Measurements from ENCODE around the gene PHF19. TPM values are rescaled to one million over a fixed set of nuclear protein-coding genes. Genes with fewer than 3 reads are reported as not detected.
A peak's percentile ranks its signal among the peaks of the same experiment; 100 is the strongest.

Gene PHF19
- total and polyA plus RNA-seq, 2 donors (not counting 3 experiments of a cell fraction or from before 2014, with no cell fraction given), result 102 to 153 TPM

DNA sequence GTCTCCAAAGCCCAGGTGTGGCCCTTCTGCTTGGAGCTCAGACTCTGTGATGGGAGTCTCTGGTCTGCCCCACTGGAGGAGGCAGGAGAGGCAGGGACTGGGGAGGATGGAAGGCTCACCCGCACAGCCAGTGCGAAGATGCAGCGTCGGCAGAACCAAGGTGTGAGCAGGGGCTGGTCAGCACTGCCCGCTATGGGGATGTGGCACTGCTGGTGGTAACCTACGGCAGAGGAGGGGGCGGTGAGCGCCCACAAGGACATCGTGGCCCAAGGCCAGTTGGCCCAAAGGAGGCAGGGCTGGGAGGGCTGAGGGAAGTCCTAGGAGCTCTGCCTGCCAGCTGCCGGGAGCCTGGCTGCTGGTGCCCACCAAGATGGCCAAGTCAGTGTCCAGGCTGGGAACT lies 7.3 kb downstream of the PHF19 start:
- DNase-seq (ENCODE audit: low read depth, low spot score) (no peak), FAIRE-seq (no peak)
- Histone ChIP-seq H4K20me1 (replicated peaks; ENCODE audit: control insufficient read depth, extremely low read depth, insufficient read depth, low read length) (no peaks in the 10 kb centered on the region), H3K4me3 (replicated peaks in 1 of 3; ENCODE audit: insufficient read depth in 1 of 3, low read depth in 1 of 3, low read length in 3 of 3) (no peak overlapping the region), H3K79me2 (ENCODE audit: control insufficient read depth, insufficient read depth, low read length) (peaks cover 8% of the 10 kb centered on the region), H3K27me3 (ENCODE audit: control insufficient read depth in 2 of 2, insufficient read depth in 2 of 2, low read length in 2 of 2) (no peaks in the 10 kb centered on the region), H3K4me2 (ENCODE audit: insufficient read depth, low read length) (no peak overlapping the region), H3K4me1 (ENCODE audit: control insufficient read depth, extremely low read depth, insufficient read depth, low read length) (peaks cover 18% of the 10 kb centered on the region), H2AFZ (ENCODE audit: low read depth, low read length) (no peak overlapping the region), H3K9ac (replicated peaks; ENCODE audit: extremely low read depth, insufficient read depth, low read length) (no peak overlapping the region), H3K36me3 (ENCODE audit: control insufficient read depth in 2 of 2, extremely low read depth in 1 of 2, insufficient read depth in 2 of 2, low read length in 2 of 2) (peaks cover 17 to 25% of the 10 kb centered on the region in 2 experiments), H3K9me1 (replicated peaks; ENCODE audit: control insufficient read depth, extremely low read depth, insufficient read depth, low read length) (no peaks in the 10 kb centered on the region), H3K27ac (ENCODE audit: insufficient read depth, low read depth, low read length) (peak overlapping the region; percentile 3), H3K9me3 (replicated peaks; ENCODE audit: control insufficient read depth, insufficient read depth, low read length) (no peaks in the 10 kb centered on the region)
- dilution Hi-C loops (cut with MboI; ENCODE audit: extremely low pct_ligation_motif_present, low sequenced_read_pairs) (no loop called here), intact Hi-C loops (cut with micrococcal nuclease) (loop anchor here (1.0 to 2.0 kb wide), 3 partner anchors 67 to 205 kb away; partner anchors contain the start of genes CNTRL and FBXW2)
- ChIA-PET POLR2A (no interaction called here), CTCF (interaction anchor here (1.1 to 5.6 kb wide), 8 partner anchors 23 to 250 kb away, joined by 3 to 38 read pairs (median 4); no protein-coding TSS in a partner anchor)
- no TSS peak for BruUV-seq (replicated peaks)
- peak; percentile 3 for TF ChIP-seq POLR2AphosphoS5 (IDR thresholded peaks at IDR 0.05; ENCODE audit: insufficient read depth, low read depth, low read length)
- TF ChIP-seq JUN (IDR thresholded peaks at IDR 0.05; ENCODE audit: borderline replicate concordance, insufficient read depth, insufficient read length, low read depth), result no peak

DNA sequence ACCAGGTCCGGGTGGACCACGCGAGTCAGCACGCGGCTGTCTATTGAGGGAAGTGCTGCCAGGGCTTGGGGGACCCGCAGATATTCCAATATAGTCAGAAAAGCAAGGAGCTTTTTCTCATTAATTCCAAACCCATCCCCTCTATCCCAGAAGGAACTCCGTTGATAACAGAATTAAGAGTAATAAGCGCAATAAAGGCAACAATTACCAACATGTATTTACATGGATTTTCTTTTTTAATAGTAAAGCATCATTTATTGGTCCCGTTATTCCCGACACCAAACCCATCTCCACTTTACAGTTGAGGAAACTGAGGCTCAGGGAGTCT lies 7.7 kb downstream of the PHF19 start:
- dilution Hi-C loops (cut with MboI; ENCODE audit: extremely low pct_ligation_motif_present, low sequenced_read_pairs), result no loop called here

More for the DNA sequence above, 7.7 kb downstream of the PHF19 start:
- intact Hi-C loops (cut with micrococcal nuclease), result loop anchor here (1.0 to 2.0 kb wide), 3 partner anchors 67 to 205 kb away; partner anchors contain the start of genes CNTRL and FBXW2
- Histone ChIP-seq H3K27ac (ENCODE audit: insufficient read depth, low read depth, low read length) (no peak overlapping the region), H3K27me3 (ENCODE audit: control insufficient read depth in 2 of 2, insufficient read depth in 2 of 2, low read length in 2 of 2) (no peaks in the 10 kb centered on the region), H3K36me3 (ENCODE audit: control insufficient read depth in 2 of 2, extremely low read depth in 1 of 2, insufficient read depth in 2 of 2, low read length in 2 of 2) (peaks cover 17 to 25% of the 10 kb centered on the region in 2 experiments), H3K4me2 (ENCODE audit: insufficient read depth, low read length) (peak overlapping the region; percentile 32), H3K9me3 (replicated peaks; ENCODE audit: control insufficient read depth, insufficient read depth, low read length) (no peaks in the 10 kb centered on the region), H3K9ac (replicated peaks; ENCODE audit: extremely low read depth, insufficient read depth, low read length) (no peak overlapping the region), H3K79me2 (ENCODE audit: control insufficient read depth, insufficient read depth, low read length) (peaks cover 4% of the 10 kb centered on the region), H3K4me3 (replicated peaks in 1 of 3; ENCODE audit: insufficient read depth in 1 of 3, low read depth in 1 of 3, low read length in 3 of 3) (peak overlapping the region in 2 of 3 experiments; percentile 19 to 58), H4K20me1 (replicated peaks; ENCODE audit: control insufficient read depth, extremely low read depth, insufficient read depth, low read length) (no peaks in the 10 kb centered on the region), H3K9me1 (replicated peaks; ENCODE audit: control insufficient read depth, extremely low read depth, insufficient read depth, low read length) (no peaks in the 10 kb centered on the region), H3K4me1 (ENCODE audit: control insufficient read depth, extremely low read depth, insufficient read depth, low read length) (peaks cover 16% of the 10 kb centered on the region), H2AFZ (ENCODE audit: low read depth, low read length) (peak overlapping the region; percentile 86)
- TF ChIP-seq, protein P1, sequence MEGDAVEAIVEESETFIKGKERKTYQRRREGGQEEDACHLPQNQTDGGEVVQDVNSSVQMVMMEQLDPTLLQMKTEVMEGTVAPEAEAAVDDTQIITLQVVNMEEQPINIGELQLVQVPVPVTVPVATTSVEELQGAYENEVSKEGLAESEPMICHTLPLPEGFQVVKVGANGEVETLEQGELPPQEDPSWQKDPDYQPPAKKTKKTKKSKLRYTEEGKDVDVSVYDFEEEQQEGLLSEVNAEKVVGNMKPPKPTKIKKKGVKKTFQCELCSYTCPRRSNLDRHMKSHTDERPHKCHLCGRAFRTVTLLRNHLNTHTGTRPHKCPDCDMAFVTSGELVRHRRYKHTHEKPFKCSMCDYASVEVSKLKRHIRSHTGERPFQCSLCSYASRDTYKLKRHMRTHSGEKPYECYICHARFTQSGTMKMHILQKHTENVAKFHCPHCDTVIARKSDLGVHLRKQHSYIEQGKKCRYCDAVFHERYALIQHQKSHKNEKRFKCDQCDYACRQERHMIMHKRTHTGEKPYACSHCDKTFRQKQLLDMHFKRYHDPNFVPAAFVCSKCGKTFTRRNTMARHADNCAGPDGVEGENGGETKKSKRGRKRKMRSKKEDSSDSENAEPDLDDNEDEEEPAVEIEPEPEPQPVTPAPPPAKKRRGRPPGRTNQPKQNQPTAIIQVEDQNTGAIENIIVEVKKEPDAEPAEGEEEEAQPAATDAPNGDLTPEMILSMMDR (IDR thresholded peaks at IDR 0.05; ENCODE audit: extremely low read depth in 1 of 2, insufficient read depth in 1 of 2, low read depth in 1 of 2, low read length in 2 of 2), result peak in 1 of 2 donors; percentile 3
- TF ChIP-seq EZH2 (IDR thresholded peaks at IDR 0.05; ENCODE audit: borderline replicate concordance, low read depth, low read length, severe bottlenecking), result no peak
- POLR2A ChIA-PET, result no interaction called here
- BruUV-seq (replicated peaks), result no TSS peak
- CTCF ChIA-PET, result interaction anchor here (0.8 to 5.6 kb wide), 10 partner anchors 11 to 249 kb away, joined by 3 to 38 read pairs (median 4); no protein-coding TSS in a partner anchor
- DNase-seq (ENCODE audit: low read depth, low spot score), result no peak
- peak; percentile 8 for FAIRE-seq
